Activated CD4-positive, CD25-positive, alpha-beta regulatory T cell treated with anti-CD3 and anti-CD28 coated beads, Interleukin-2, amount 50 U/mL, for 24 hours (primary cell): ENCODE measurements around the gene TRAPPC12.
"Not testable (repeated sequence)": the region's sequence is repeated elsewhere in the genome, so short reads cannot be mapped to it uniquely, and the experiment has no call there.

ENCODE experiments used
- ATAC-seq, 2 donors: fragments of 150-1000 bp; cut with Tn5 transposase; one replicate each; pipeline ENCODE4 v1.10.0; 2021; ENCODE audit warnings: mild to moderate bottlenecking in 1 of 2, moderate library complexity in 1 of 2

The TRAPPC12 gene

GRCh38 chr2:3488855-3489763 is 109.6 kb downstream of the TRAPPC12 start:
- no peak for ATAC-seq

GRCh38 chr2:3489764-3490115 is 110.2 kb downstream of the TRAPPC12 start:
- ATAC-seq: no peak

GRCh38 chr2:3490191-3491170 is 111.0 kb downstream of the TRAPPC12 start:
- ATAC-seq: no peak

GRCh38 chr2:3491306-3491705 is 111.8 kb downstream of the TRAPPC12 start:
- ATAC-seq: no peak

- no peak for ATAC-seq
Observed at GRCh38 chr2:3491716-3492474, 112.4 kb downstream of the TRAPPC12 start.

GRCh38 chr2:3492475-3492787 is 112.9 kb downstream of the TRAPPC12 start:
- not testable (repeated sequence) for ATAC-seq

- ATAC-seq: no peak
Observed at GRCh38 chr2:3492951-3493614, 113.6 kb downstream of the TRAPPC12 start.

GRCh38 chr2:3493615-3494007 is 114.1 kb downstream of the TRAPPC12 start:
- ATAC-seq: no peak

- no peak for ATAC-seq
Observed at GRCh38 chr2:3494984-3495666, 115.6 kb downstream of the TRAPPC12 start.

- not testable (repeated sequence) for ATAC-seq
Observed at GRCh38 chr2:3496708-3497080, 117.2 kb downstream of the TRAPPC12 start.

GRCh38 chr2:3498783-3499394 is 119.4 kb downstream of the TRAPPC12 start:
- no peak for ATAC-seq

- no peak for ATAC-seq
Observed at GRCh38 chr2:3500326-3500899, 120.9 kb downstream of the TRAPPC12 start.

- no peak for ATAC-seq
Observed at GRCh38 chr2:3503046-3503445, 123.6 kb downstream of the TRAPPC12 start.

- no peak for ATAC-seq
Observed at GRCh38 chr2:3503483-3503882, 124.0 kb downstream of the TRAPPC12 start.

- no peak for ATAC-seq
Observed at GRCh38 chr2:3504741-3505140, 125.2 kb downstream of the TRAPPC12 start.

GRCh38 chr2:3505771-3506170 is 126.3 kb downstream of the TRAPPC12 start:
- no peak for ATAC-seq

GRCh38 chr2:3512086-3512485 is 132.6 kb downstream of the TRAPPC12 start:
- no peak for ATAC-seq

GRCh38 chr2:3513026-3513810 is 133.7 kb downstream of the TRAPPC12 start:
- ATAC-seq: no peak

- not testable (repeated sequence) for ATAC-seq
Observed at GRCh38 chr2:3515438-3515837, 135.9 kb downstream of the TRAPPC12 start.

GRCh38 chr2:3516831-3517230 is 137.3 kb downstream of the TRAPPC12 start:
- ATAC-seq: no peak
